ENCODE results near the gene SELENON.

The SELENON gene

DNA sequence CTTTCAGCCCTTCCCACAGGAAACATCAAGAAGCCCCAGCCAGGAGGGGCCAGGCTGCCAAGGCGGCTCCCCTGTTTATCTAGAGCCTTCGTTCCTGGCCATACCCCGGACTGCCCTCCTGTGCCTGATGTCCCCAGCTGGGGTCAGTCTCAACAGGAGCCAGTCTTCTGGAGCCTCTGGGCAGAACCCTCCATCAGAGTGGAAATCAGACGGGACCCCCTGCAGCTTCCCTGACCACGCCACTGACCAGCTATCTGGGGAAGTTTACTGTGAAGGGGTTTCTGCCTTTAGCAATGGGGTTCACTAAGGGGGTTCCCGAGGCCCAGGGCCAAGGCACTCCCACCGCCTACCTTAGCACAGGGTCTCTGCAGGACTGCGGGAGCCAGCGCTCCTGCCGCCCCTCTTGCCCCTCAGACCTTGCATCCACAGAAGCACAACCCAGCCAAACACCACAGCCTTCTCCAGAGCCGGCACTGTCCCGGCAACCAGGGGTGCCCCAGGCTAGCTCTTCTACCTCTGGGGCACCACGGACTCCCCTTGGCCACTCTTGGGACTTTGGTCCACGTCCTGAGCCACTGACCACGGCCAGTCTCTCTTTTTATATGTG is 16.2 kb downstream of the SELENON start:
- no peak for DNase-seq (ENCODE audit: extremely low read depth, insufficient read length)
- no peak overlapping the region for H3K4me3 ChIP-seq (replicated peaks; ENCODE audit: low read depth, low read length)
- H3K27me3 ChIP-seq (replicated peaks; ENCODE audit: control insufficient read depth, insufficient read depth, low read length) = no peaks in the 10 kb centered on the region
- no peaks in the 10 kb centered on the region for H3K36me3 ChIP-seq (ENCODE audit: control insufficient read depth, insufficient read depth, low read length)
- TF ChIP-seq, protein P1, sequence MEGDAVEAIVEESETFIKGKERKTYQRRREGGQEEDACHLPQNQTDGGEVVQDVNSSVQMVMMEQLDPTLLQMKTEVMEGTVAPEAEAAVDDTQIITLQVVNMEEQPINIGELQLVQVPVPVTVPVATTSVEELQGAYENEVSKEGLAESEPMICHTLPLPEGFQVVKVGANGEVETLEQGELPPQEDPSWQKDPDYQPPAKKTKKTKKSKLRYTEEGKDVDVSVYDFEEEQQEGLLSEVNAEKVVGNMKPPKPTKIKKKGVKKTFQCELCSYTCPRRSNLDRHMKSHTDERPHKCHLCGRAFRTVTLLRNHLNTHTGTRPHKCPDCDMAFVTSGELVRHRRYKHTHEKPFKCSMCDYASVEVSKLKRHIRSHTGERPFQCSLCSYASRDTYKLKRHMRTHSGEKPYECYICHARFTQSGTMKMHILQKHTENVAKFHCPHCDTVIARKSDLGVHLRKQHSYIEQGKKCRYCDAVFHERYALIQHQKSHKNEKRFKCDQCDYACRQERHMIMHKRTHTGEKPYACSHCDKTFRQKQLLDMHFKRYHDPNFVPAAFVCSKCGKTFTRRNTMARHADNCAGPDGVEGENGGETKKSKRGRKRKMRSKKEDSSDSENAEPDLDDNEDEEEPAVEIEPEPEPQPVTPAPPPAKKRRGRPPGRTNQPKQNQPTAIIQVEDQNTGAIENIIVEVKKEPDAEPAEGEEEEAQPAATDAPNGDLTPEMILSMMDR (IDR thresholded peaks at IDR 0.05; ENCODE audit: insufficient read depth, low read length, poor library complexity, severe bottlenecking) = no peak

DNA sequence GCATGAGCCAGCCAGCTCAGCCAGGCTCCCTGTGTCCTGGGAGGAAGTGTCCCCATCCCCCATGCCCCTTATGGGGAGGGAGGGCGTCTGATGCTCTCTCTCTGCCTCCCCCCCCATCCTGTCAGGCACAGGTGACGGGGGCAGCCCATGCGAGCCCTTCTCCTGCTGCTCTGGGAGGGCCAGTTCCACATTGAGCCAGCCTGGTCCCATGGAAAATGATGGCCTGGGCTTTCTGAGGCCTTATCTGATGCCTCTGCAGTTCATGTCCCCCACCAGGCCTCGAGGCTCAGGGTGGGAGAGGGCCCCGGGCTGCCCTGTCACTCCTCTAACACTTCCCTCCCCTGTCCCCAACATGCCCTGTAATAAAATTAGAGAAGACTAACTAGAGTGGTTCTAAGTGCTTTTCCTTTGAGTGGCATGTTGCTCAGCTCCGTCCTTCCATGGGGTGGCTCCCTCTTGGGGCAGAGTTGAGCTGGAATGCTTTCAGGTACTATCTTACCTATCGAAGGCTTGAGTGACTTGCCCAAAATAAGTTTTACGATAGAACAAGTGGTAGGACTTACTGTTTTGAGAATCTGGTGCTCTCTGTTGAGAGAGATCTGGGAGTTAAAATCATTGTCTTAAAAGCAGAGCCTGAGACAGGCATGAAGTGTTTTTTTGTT is 18.0 kb downstream of the SELENON start:
- TF ChIP-seq, protein P1 (IDR thresholded peaks at IDR 0.05; ENCODE audit: insufficient read depth, low read length, poor library complexity, severe bottlenecking) = no peak
- no peaks in the 10 kb centered on the region for H3K27me3 ChIP-seq (replicated peaks; ENCODE audit: control insufficient read depth, insufficient read depth, low read length)

DNA sequence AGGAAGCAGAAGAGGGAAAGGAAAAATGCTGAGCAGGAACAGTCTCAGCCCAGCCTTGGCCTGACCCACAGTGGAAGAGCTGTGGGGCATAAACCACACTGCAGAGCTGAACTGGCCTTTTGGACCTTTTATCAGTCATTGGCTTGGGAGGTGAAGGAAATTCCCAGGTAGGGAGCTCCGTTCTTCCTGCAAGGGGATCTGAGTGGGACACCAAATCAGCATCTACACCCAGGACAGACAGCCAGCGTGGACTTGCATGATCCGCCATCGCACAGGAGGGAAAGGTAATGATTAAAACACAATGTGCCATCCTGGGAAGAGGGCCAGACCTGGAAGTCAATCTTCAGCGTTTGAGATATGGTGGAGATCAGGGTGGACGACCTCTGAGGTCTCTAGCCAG is 18.6 kb downstream of the SELENON start:
- Histone ChIP-seq H3K4me3 (replicated peaks; ENCODE audit: low read depth, low read length) (no peak overlapping the region), H3K36me3 (ENCODE audit: control insufficient read depth, insufficient read depth, low read length) (no peaks in the 10 kb centered on the region), H3K27me3 (replicated peaks; ENCODE audit: control insufficient read depth, insufficient read depth, low read length) (no peaks in the 10 kb centered on the region)
- no peak for DNase-seq (ENCODE audit: extremely low read depth, insufficient read length)
- TF ChIP-seq, protein P1 (IDR thresholded peaks at IDR 0.05; ENCODE audit: insufficient read depth, low read length, poor library complexity, severe bottlenecking) = no peak

More for the DNA sequence above, 18.0 kb downstream of the SELENON start:
- Histone ChIP-seq H3K36me3 (ENCODE audit: control insufficient read depth, insufficient read depth, low read length) (no peaks in the 10 kb centered on the region), H3K4me3 (replicated peaks; ENCODE audit: low read depth, low read length) (no peak overlapping the region)
- no peak for DNase-seq (ENCODE audit: extremely low read depth, insufficient read length)

DNA sequence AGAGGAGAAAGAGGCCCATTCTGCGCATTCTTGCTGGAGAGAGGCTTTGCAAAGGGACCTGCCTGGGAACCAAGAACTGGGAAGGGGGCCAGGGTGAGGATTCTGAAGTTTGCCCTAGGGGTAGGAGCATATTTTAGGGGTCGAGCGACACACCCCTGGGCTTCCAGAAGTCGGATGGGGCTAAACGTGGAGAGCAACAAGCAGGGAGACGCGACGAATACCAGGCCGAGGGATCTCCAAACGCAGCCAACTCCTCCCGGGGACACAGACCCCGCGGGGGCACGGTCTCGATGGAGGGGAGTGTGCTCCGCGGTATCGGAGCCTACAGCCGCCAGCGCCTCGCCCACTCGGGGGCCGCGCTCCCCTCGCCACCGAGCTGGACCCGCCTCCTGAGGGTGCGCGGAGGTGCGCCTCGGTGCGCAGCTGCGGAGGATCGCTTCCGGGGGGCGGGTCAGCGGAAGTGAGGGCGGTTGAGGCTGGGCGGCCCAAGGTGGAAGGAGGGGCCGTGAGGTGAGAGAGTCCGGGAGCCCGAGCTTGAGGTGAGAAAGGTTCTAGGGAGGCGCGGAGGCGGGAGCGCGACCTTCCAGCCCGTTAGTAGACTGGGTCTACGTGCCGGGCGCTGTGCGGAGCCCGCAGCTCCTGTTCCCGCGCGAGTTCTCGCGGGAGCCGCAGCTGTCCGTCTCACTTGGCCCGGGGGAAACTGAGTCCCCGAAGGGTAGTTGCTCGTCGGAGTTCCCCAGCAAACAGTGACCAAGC is 19.7 kb downstream of the SELENON start, which contains the start of gene MTFR1L:
Gene MTFR1L (plus strand): TSS at position 464 of the 756 bp plus-strand sequence. CDS start 3,151 bp downstream, outside the sequence.
- TF ChIP-seq, protein P1 (IDR thresholded peaks at IDR 0.05; ENCODE audit: insufficient read depth, low read length, poor library complexity, severe bottlenecking) = no peak
- Histone ChIP-seq H3K4me3 (replicated peaks; ENCODE audit: low read depth, low read length) (peak within 1 kb of the TSS; percentile 72), H3K27me3 (replicated peaks; ENCODE audit: control insufficient read depth, insufficient read depth, low read length) (no peaks in the 10 kb centered on the region), H3K36me3 (ENCODE audit: control insufficient read depth, insufficient read depth, low read length) (no peaks in the 10 kb centered on the region)
- DNase-seq (ENCODE audit: extremely low read depth, insufficient read length) = peak; percentile 92

DNA sequence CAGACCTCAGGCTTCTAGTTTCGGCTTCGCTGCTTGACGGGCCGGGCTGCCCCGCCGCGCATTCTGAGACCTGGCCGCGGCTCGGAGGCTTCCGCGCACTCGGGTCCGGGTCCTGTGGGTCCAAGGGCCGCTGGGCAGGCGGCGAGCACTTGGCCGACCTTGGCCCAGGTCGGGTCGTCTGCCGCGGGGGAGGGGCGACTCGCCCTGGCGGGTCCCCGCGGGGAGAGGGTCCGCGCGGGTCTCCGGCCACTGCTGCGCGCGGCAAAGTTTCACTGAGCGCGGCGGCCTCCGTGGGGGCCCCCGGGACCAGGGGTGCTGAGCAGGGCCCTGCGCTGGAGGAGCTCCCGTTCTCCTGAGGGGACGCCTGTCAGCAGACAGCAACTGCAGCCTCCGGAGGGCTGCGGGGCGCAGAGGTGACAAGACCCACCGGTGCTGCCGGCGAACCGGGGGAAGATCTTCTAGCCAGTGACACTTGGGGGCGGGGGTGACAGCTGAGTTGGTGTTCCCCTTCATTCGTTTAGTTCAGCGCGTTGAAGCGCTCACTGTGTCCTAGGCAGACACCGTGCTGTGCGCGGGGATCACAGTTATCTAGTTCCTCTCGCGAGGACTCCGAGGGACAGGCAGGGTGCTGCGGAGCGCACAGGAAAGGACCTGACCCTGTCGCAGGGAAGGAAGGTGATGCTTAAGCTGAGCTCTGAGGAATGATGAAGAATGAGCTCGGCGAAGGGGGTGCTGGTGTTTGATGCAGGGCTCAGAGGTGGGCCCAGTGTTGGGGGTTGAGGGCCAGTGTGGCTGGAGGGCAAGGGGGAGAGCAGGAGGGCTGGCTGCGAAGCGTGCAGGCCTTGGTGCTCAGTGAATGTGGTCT is 20.5 kb downstream of the SELENON start:
- TF ChIP-seq, protein P1 (IDR thresholded peaks at IDR 0.05; ENCODE audit: insufficient read depth, low read length, poor library complexity, severe bottlenecking) = no peak
- Histone ChIP-seq H3K27me3 (replicated peaks; ENCODE audit: control insufficient read depth, insufficient read depth, low read length) (no peaks in the 10 kb centered on the region), H3K4me3 (replicated peaks; ENCODE audit: low read depth, low read length) (peak overlapping the region; percentile 72), H3K36me3 (ENCODE audit: control insufficient read depth, insufficient read depth, low read length) (no peaks in the 10 kb centered on the region)
- DNase-seq (ENCODE audit: extremely low read depth, insufficient read length) = peak; percentile 81

Data from GM06990 (cell line).